Effector CD8-positive, alpha-beta T cell (primary cell): ENCODE results near the gene CLCN7.

ENCODE experiments used
- DNase-seq: peaks from one replicate; lab custom pipeline; 2025; lab: John Stamatoyannopoulos, UW

Gene CLCN7

GRCh38 chr16:1464196-1464893, 10.5 kb downstream of the CLCN7 start:
- no peak for DNase-seq

GRCh38 chr16:1461146-1461545, 13.7 kb downstream of the CLCN7 start:
- no peak for DNase-seq

- no peak for DNase-seq
Measured at GRCh38 chr16:1460602-1461138, 14.2 kb downstream of the CLCN7 start.

DNA sequence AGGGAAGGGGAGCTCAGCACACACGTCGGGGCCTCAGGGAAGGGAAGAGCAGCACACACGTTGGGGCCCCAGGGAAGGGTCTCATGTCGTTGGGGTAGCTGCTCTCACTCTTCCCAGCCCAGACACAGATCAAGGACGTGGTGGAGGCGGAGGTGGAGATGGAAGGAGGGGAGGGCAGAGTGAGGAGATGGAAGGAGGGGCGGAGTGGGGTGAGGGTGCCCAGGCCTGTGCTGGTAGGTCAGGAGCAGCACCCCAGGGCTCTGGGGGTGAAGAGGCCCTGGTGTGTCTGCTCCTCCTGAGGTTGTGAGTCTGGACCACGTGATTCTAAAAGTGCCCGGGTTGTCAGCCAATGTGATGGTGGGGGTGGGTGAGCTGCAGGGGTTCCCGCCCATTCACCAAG, 14.9 kb downstream of the CLCN7 start:
- no peak for DNase-seq

DNA sequence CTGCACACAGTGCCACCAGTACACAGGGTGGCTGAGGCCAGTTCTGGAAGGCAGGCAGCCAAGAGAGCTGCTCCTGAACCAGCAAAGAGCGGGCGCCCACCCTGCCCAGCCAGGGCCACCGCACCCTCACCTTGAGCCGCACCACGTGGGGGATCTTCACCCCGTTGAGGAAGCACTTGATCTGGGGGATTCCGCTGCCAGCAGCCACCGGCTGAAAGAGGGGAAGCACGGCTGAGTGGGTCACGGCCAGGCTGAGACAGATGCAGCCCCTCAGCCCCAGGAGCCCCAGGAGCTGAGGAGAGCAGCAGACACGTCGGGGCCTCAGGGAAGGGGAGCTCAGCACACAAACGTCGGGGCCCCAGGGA, 15.9 kb downstream of the CLCN7 start:
- DNase-seq, result no peak

- DNase-seq, result no peak
Measured at GRCh38 chr16:1458336-1458976, 16.4 kb downstream of the CLCN7 start.

GRCh38 chr16:1457489-1458245, 17.2 kb downstream of the CLCN7 start:
- no peak for DNase-seq

DNA sequence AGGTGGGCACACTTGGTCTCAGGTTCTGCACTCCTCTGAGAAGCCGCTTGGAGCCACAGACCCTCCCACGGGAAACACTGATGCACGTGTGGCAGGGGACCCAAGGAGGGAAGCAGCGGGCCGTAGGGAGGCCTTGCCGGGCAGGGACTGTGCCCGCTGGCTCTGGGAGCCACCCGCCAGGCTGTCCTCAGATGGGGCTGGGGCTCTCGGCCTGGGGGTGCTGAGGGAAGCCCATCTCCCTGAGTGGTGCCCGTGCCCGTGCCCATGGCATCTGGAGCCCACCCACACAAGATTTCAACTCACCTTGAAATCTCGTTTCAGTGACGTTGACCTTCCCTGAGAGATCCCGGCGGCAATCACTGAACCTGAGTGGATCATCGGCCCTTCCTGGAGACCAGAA, 17.9 kb downstream of the CLCN7 start:
- DNase-seq, result no peak

GRCh38 chr16:1455190-1456171, 19.3 kb downstream of the CLCN7 start:
- DNase-seq, result no peak

DNA sequence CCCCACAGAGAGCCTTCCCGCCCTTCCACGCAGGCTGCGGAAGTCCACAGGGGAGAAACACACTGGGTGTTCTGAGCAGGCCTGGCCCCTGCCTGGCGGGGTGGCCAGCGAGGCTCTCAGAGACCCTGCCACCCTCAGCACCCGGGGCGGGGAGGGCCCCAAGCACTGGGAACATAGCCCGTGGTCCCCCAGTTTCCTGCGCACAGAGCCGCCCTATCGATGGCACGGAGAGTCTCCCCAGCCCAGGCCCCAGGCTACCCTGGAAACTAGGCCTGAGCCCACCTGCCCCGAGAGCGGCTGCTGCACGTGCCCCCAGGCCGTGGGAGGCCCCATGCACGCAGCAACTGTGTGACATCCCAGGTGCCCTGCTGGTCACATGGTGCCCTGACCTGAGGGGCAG, 20.3 kb downstream of the CLCN7 start:
- no peak for DNase-seq

DNA sequence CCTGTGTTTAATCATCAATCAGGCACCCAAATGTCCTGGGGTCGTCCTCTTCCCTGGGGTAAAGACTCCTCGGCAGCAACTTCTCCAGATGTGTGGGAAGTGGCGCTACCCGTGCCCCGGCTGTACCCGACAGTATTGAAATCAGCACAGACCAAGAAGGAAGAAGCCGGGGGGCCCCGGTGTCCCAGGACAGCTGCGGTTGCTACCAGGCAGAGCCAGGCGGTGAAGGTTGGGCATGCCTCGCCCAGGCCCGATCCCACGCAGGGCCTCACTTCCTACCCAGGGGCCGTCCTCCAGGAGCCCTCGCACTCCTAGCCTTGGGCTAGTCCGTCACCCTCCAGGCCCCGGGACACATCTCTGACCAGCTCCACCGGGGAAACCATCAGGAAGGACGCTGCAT, 21.5 kb downstream of the CLCN7 start:
- DNase-seq, result no peak

GRCh38 chr16:1452530-1452929, 22.3 kb downstream of the CLCN7 start:
- DNase-seq, result no peak

GRCh38 chr16:1451702-1452392, 23.0 kb downstream of the CLCN7 start:
- DNase-seq, result no peak

DNA sequence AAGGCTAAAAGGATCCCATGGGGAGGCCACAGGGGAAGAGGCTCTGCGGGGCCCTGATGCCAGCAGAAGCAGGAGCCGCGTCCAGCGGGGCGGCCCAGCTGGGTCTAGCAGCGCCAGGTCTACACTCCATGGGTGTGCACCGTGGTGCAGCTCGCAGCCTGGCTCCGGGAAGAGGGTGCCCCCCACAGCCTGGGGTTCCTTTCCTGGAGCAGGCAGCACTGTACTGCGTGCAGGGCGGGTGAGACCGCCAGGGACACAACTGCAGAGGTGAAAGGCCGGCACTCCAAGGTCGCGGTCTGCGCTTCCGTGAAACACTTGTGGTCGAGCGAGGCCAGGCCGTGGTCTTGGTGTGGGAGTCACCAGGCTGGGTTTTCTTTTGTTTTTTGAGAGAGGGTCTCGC, 24.0 kb downstream of the CLCN7 start:
- no peak for DNase-seq

DNA sequence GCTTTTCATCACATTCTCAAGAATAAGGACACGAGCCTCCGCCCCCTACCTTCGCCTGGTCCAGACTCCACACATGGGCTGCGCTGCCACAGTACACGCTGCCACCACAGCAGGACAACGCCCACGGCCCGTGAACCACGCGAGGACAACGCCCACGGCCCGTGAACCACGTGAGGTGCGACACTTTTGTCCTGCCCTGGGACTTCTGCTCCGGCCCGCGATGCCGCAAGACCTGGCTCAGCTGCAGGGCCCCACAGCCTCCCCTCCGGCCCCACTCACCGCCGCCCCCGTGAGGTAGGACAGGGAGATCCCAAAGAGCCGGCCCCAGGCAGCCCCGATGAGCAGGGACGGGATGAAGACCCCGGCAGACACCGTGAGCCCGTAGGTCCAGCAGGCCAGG, 24.6 kb downstream of the CLCN7 start:
- DNase-seq, result no peak

GRCh38 chr16:1449201-1449788, 25.5 kb downstream of the CLCN7 start:
- DNase-seq, result no peak

DNA sequence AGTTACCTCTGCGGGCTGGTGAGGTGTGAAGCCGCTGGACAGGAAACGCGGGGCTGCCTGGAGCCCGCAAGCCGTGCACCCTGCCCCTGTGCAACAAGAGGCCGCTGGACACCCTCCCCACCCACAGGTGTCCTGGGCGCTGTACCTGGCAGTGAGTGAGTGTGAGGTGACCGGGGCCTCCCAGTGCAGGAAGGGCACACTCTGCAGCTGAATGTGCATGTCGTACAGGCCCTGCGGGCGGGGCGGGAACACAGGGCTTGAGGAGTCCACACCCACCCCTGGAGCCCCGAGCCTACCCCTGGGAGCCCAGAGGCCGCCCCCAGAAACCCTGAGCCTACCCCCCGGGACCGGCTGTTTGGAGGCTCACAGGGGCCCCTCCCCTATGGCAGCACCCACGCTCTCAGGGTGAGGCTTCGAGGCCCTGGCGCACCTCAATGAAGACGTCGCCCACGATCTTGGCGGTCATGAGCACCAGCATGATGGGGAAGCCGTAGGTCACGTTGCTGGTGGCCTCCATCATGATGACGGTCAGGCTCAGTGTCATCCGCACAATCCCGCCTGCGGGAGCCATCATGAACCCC, 26.2 kb downstream of the CLCN7 start:
- DNase-seq, result no peak

DNA sequence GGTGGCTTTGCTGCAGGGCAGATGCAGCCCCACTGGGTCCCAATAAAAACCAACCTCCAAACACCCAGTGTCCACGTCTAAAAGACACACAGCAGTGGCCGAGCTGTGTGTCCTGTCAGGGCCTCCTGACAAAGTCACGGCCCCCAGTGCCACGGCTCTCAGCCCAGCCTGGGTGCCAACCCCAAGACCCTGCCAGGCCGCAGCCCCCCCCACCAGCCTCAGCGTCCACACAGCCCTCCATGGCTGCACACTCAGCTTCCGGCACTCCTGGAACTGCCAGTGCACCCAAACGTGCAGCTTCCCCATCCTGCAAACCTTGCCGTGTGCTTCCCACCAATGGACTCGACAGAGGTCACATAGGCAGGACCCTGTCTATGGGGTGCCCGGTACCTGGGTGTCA, 26.9 kb downstream of the CLCN7 start:
- DNase-seq, result no peak

DNA sequence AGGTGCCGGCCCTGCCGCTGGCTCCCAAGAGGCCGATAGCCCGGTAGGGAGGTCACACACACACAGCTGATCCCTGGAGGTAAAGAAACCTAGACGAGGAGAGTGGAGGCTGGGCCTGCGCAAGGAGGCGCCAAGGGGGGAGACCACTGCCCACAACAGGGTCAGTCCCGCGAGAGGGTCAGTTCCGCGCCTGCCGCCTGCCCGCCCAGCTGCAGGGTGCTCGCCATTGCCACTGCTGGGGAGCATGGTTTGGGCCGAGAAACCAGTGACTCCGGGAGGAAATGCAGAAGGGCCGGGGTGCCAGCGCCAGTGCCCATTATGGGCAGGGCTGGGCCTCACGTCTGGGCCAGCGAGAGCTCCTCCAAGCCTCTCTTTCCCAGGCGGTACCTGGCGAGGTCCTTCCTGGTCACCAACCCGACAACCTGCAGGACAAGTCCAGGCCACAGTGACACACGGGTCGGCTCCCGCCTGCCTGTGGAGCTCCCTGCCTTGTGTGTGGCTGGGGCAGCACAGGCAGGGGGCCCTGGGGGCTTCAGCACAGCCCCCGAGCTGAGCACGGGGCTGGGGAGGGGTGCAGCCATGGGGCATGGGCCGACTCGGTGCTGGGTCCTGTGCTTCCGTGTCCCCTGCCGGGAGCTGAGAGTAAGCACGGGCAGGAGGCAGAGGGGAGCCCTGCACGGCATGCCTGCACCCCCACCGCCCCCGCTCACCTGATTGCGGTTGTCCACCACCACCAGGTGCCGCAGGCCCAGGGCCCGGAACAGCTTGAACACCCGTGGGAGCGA, 28.3 kb downstream of the CLCN7 start:
- DNase-seq, result no peak
